GM12801 (cell line): ENCODE results near the gene DYNC2LI1.

Experiments used
- TF ChIP-seq, protein P1 (sequence below): IDR thresholded peaks from one replicate; pipeline ENCODE4 v1.5.1; 2011; ENCODE audit warnings: control low read depth; ENCODE audit not compliant: insufficient read length; ENCODE audit errors: extremely low read depth

DYNC2LI1 gene

GRCh38 chr2:43751476-43751990 lies 22.3 kb upstream of the DYNC2LI1 start:
- TF ChIP-seq, protein P1, sequence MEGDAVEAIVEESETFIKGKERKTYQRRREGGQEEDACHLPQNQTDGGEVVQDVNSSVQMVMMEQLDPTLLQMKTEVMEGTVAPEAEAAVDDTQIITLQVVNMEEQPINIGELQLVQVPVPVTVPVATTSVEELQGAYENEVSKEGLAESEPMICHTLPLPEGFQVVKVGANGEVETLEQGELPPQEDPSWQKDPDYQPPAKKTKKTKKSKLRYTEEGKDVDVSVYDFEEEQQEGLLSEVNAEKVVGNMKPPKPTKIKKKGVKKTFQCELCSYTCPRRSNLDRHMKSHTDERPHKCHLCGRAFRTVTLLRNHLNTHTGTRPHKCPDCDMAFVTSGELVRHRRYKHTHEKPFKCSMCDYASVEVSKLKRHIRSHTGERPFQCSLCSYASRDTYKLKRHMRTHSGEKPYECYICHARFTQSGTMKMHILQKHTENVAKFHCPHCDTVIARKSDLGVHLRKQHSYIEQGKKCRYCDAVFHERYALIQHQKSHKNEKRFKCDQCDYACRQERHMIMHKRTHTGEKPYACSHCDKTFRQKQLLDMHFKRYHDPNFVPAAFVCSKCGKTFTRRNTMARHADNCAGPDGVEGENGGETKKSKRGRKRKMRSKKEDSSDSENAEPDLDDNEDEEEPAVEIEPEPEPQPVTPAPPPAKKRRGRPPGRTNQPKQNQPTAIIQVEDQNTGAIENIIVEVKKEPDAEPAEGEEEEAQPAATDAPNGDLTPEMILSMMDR = no peak

- TF ChIP-seq, protein P1 = no peak
Measured at GRCh38 chr2:43752302-43752701, 21.5 kb upstream of the DYNC2LI1 start.

DNA sequence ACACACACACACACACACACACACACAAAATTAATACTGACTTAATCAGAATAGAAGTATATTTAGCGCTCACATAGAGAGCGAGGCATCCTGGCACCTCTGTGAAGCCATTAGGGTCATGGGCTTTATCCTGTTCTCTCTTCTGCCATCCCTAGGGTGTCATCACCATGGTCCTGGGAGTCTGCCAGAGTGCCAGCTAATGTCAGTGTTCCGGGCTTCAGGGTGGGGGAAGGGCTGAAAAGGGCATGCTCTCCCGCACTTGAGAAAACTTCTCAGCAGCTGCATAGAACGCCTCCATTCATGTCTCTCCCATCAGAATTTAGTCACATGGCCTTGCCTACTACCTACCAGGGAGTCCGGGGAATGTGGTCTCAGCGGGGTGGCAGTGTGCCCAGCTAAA lies 19.7 kb upstream of the DYNC2LI1 start:
- TF ChIP-seq, protein P1 = no peak

DNA sequence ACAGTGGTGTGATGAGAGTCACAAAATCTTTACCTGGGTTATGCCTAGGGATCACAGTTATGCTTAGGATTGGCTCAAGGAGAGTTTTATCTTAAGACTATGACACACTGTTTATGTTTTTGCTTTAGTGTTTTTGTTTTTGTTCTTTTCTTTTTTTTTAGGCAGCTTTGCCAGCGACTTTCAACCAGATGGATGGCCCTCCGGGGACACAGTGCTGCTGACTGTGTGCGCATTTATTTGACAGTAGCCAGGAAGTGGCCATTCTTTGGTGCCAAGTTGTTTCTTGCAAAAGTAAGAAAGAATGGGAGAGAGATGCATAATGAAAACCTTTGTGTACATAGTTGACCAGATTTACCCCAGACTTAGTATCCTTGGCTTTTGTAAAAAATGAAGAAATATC lies 15.1 kb upstream of the DYNC2LI1 start:
- TF ChIP-seq, protein P1 = no peak

GRCh38 chr2:43759195-43759594 lies 14.6 kb upstream of the DYNC2LI1 start:
- TF ChIP-seq, protein P1 = no peak

GRCh38 chr2:43762286-43762685 lies 11.6 kb upstream of the DYNC2LI1 start:
- TF ChIP-seq, protein P1 = no peak

DNA sequence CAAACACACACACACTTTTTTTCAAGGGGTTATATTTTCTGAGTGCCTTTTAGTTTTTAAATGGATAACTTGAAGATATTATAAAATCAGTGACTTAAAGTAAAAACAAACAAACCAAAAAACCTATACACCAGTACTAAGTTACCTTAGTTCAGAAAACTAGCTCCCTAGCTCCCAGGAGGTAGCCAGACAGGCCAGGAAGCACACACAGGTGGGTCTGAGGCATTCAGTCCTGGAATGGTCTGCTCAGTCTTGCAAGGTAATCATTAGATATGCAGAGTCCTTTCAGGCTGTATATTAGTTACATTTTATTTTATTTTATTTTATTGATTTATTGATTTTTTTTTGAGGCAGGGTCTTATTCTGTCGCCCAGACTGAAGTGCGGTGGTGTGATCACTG lies 10.7 kb upstream of the DYNC2LI1 start:
- TF ChIP-seq, protein P1 = no peak

DNA sequence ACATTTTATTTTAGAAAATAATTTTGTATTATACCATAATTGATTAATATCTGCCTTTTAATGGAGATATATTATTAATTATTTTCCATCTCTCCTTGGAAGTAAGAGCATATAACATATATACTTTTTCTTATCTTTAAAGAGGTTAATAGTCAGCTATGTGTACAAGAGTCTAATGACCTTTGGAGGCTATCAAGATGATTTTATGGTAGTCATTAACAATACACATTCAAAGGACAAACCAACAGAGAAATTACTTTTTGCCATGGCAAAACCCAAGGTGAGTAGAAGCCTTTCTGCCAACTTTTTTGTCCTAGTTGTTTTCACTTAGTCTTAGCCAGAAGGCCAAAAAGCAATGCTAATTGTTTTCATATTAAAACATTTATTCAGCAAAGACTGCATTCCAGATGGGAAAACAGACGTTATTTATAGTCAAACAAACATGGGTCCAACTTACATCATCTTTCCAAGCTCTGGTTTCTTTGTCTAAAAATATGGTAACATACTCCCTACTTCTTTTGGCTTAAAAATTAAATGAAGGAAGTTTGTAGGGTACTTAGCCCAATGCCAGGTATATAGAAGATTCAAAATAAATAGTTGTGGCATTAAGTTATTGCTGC lies 9.6 kb upstream of the DYNC2LI1 start:
- TF ChIP-seq, protein P1 = no peak
